GM15510 (cell line): Measurements from ENCODE around the gene NSDHL.

ENCODE experiments used
- POLR2A ChIP-seq: IDR thresholded peaks from 3 replicates; pipeline ENCODE4 v1.6.1; 2011; ENCODE audit warnings: borderline replicate concordance; ENCODE audit not compliant: insufficient read length; ENCODE audit errors: extremely low read depth

Gene NSDHL

DNA sequence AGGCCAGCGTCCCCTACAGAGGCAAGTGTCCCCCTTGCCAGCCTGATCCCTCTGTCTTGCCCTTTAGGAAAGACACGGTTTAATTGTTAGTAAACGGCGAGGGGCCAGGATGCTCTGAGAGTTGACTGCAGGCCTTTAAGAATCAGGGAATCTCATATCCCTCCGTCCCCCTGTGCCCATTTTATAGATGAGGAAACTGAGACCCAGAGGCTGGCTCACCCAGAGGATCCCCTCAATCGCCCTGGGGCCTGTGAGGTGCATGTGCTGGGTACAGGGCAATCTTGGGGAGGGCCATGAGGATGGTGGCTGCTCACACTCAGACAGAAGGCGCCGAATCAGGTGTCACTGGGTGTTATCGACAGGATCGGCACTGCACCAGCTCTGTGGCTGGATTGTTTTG is 67.6 kb downstream of the NSDHL start:
- no peak for TF ChIP-seq POLR2A

DNA sequence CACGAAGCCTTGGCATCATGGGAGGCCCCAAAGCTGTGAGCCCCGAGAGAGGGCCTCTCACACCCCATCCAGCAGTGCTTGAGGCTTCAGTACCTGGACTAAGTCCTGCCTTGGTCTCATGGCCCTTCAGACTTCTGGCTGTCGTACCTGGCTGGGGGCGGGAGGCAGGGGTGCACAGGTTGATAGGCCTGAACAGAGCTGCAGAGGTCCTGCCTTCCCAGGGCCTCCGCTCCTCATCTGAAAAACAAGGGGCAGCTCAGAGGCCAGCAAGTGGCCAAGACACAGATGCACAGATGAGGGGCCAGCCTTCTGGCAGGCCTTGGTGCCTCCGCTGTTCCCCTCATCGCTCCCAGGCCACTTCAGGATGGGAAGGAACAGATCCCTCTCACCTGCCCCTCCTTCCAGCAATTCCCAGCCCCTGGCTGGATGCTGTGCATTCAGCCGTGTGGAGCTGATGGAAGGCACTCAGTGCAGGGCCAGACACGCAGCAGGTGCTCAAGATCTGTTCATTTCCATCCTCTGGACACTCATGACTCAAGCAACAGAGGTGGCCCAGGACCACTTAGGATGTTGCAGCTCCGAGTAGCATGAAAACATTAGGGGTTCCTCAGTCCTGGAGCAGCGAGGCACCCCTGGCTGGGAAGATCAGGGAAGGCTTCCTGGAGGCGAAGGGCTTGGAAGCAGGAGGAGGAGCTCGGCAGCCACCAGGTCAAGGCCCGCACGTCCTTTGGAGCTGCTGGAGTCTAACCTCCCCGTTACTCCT is 68.4 kb downstream of the NSDHL start:
- no peak for TF ChIP-seq POLR2A

DNA sequence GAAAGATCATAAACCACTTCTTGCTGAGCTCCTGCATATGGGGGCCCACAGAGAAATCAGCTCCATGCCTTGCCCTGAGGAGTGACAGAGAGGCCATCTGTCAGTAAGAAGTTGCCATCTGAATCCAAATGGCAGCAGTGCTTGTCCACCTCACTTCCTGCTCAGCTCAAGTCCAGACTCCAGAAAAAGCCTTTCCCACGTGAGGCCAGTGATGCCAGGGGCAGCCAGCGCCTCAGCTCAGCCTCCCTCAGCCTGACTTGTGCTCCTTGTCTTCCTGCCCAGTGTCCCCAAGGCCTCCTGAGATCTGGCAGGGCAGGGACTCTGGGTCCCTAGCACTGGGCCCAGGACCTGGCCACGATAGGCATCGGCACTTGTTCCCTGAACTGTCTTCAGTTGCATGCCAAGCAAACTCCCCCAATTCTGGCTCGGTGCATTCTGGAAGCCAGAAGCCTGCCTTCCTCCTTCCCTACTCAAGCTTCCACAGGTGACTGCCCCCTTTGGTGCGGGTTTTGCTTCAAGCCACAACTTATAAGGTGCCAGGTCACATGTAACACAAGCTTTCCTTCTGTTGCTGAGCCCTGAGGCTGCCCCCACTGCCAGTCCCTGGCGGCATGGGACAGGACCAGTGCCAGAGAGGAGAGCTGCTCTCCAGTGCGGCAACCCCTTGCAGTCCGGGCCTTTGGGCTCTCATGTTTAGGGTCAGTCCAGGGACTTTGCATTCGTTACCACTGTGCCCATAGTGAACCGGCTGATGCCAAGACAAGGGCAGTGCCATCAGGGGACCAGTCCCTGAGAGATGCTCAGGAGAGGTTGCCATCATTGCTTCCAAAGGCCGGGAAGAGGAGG is 69.2 kb downstream of the NSDHL start:
- TF ChIP-seq POLR2A: no peak

DNA sequence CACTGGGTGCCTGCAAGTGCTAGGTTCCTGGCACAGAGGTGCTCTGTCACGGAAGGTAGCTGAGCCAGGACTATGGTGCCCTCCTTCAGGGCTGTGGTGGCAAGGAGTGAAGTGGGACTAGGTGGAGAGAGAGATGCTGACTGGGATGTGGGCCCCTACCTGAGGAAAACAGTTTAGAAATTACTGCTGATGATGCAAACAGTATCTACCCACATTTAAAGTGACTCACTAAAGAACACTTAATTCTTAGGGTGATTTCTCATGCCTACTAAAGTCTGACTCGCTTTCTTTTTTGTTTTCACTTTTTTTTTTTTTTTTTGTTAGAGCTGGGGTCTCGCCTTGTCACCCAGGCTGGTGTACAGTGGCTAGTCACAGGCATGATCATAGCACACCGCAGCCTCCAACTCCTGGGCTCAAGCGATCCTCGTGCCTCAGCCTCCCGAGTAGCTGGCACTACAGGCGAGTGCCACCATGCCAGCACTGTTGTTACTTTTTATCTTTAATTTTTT is 70.1 kb downstream of the NSDHL start:
- TF ChIP-seq POLR2A: no peak

DNA sequence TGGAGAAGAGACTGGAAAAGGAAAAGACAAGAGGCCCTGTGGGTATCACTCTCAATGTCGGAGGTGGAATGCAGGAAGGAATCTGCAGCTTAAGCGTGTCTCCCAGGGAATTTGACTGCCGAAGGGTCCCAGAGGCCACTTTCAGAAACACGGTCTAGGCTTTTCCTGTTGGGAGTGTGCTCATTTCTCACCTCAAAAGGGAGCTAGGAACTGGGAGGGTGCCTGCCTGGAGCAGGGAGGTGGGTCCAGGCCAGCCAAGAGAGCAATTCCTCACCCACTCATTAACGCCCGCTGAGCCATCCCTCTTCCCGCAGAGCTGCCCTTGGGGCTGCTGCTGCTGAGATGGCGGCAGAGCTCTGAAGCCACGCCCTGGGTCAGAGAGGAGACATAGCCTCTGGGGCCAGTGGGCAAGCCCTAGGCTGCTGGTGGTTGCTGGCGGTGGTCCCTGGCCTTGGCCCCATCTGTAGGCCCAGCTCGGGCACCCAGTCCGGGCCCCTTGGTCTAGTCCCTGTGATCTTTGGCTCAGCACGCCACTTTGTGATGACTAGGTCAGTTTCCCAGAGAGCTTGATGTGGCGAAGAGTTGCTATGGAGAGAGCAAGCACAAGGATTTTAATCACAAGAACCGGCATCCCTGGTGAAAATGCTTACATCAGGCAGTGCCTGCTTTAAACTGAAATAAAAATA is 71.1 kb downstream of the NSDHL start:
- no peak for TF ChIP-seq POLR2A

DNA sequence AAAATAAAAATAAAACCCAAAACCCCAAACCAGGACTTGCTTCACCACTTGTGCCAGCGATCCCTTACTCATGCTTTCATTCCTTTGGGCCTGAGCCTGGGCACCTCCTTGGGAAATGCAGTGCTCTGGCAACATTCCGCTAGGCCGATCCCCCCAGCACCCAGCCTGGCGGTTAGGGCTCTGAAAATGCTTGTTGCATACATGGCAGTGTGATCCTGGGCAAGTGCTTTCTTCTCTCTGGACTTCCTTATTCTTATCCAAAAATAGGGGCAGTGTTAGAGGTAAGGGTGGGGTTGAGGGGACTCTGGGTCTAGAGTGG is 71.6 kb downstream of the NSDHL start:
- no peak for TF ChIP-seq POLR2A

DNA sequence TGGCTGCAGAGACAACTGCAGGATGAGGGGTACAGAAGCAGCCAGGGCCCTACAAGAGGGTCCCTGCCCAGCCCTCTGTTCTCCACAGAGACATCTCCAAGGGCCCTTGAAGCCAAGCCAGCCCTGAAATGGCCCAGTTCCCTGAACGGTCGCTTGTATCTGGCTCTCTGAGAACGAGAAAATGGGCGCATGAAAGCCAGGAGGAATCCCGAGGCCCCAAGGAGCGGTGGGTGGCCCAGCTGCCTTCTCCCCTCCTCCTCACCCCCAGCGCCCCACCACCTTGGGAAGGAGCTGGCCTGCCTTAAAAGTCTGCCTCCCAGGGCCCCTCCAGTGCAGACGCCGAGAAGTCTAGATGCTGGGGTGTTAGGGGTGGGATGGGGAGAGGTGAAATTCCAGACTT is 72.7 kb downstream of the NSDHL start:
- no peak for TF ChIP-seq POLR2A

DNA sequence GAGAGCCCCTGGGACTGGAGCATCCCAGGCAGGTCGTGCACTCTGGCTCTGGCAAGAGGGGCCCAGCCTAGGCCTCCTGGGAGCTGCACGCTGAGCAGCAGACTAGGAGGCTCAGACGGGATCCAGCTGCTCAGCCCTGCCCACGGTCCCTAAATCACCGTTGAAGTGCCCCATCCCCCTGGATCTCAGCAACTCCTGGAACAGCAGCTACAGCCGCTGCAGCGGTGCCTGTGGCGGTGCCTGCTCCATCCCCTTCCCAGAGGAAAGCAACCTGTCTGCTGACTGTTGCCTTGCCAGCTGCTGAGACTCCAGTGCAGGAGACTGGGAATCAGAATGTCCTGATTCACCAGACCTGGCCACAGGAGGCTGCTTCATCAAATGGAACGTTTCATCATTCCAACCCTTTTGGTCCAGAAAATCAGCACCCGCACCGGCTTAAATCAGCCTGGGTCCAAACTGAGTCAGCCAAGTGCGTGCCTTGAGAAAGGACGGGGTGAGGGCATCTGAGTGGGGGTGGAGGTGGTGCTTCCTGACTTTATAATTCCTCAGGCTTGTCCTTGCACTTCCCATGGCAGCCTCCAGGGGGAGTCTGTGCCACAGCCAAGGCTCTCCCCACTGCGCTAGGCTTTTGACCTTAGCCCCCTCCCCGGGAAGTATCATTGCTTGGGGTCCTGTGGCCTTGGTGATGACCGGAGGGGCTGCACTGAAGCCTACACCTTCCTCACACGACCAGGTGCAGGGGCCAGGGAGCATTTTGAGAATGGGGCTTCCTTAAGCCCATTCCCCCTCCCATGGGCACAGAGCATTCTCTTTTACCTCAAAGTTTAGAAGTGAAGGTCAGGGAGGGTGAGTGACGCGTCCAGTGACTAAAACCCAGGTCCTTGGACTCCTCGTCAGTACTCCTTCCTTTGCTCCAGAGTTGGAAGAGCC is 73.6 kb downstream of the NSDHL start:
- TF ChIP-seq POLR2A: no peak

DNA sequence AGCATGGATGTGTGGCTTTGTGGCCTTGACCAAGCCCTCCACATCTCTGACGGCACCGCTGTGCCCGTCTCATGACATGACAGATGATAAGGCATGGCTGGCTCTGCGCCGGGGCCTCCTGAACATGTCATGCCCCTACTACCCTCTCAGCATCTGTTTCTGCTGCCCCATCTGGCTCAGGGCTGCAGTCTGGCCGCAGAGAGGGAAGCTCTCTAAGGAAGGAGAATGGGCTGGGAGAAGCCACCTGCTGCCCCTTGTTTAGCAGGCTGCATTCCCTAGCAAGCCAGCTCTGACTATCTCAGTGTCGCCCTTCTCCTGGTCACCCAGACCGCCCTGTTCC is 74.2 kb downstream of the NSDHL start:
- TF ChIP-seq POLR2A: no peak

DNA sequence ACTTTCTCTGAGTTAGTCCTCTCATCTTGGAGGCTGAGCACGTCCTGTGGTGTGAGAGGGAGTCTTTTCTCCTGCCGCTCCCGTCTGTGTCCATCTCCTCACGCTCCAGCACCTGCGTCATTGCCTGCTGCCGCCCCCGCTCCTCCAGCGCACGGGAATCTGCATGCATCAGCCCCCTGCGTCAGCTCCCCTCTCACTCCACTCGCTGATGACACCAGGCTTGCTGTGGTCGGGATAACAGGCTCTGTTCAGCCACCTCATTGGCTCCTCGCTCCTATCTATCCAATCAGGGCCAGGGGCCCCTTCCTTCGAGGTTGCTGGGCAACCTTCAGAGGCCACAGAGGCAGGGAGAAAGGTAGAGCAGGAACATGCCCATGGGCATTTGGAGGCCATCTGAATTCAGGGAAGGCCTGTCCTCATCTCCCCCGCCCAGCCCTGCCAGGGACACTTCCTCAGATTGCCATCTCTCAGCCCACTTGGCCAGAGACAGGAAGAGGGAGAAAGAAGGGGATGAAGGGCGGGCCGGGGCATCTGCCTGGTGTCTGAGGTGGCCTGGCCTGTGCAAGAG is 76.3 kb downstream of the NSDHL start:
- TF ChIP-seq POLR2A: no peak

DNA sequence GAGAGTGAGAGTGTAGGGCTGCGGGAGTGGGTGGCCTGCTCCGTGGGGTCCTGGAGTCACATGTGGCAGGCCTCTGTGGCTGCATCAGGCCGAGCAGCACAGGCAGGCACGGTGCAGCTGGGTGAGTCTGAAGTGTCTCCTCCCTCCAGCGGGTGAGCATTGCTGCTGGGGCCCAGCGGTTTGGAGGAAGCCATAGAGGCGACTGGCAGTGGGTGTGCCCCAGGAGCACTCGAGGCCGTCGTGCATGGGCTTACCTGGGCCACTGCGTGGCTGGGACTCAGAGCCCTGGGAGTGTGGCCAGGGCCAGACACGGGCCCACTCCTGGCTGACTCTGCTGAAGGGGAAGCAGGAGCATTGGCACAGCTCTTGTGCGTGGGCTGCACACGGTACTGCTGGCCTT is 77.6 kb downstream of the NSDHL start:
- no peak for TF ChIP-seq POLR2A

DNA sequence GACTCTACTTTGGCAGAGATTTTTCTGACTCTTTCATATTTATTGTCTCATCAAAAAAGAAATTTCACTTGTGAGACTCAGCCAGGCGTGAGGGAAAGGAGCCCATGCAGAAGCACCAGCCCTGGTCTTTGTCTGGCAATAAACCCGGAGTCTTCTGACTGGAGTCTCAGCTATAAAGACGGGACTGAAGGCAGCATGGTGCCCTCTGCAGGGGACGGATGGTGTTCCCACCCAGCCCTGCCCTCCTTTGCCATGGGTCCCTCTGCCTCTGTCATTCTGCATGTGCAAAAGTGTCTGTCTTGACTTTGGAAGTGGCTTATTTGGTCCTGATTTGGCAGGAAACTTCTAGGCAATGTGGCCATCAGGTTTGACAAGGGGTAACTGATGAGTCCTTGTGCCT is 81.2 kb downstream of the NSDHL start:
- TF ChIP-seq POLR2A: no peak

DNA sequence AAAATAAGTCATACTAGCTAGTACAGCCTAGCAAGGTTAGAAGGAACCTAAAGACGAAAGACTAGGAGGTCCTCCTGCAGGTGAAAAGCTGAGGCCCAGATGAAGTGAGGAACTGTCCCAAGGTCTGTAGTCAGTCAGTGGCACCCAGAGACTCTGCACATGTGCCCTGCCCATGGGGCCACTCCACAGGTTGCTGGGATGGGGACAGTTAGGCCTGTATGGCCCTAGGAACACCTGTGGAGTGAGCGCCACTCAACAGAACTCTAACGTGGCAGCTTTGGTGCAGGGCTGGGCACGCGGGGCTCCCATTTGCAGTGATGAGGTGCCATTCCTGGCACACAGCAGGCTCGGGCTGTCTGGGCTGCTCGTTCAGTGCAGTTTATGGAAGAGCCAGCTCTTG is 81.8 kb downstream of the NSDHL start:
- no peak for TF ChIP-seq POLR2A

DNA sequence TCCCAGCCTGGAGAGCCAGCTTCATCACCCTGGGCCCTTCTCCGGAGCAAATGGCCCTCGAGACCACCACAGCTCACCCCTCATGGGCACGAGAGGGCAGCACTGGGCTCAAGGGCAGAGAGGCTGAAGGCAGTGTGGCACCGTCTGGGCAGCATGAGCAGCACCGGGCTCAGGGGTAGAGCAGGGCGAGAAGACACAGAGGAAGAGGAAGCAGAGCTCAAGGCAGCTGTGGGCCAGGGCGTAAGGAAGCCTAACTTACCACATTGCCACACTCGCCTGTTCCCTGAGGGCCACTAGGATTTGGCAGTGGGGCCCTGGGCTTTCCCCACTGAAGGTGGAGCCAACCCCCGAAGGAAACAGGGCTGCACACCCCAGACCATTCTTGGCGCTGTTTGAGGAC is 82.5 kb downstream of the NSDHL start:
- no peak for TF ChIP-seq POLR2A
